Measurements from ENCODE around the gene ROBO2.

Gene ROBO2

GRCh38 chr3:77039606-77040171 is at the start of gene ROBO2:
Gene ROBO2, plus strand, starts transcription at chr3:77040099. Its CDS starts 687 bp downstream, at chr3:77040786.
- in situ Hi-C loops (cut with HindIII; ENCODE audit: low pct_ligation_motif_present, low pct_unique_long_range_greater_than_20kb, low sequenced_read_pairs), result no loop called here
- no peak for DNase-seq

- no peak for DNase-seq
- in situ Hi-C loops (cut with HindIII; ENCODE audit: low pct_ligation_motif_present, low pct_unique_long_range_greater_than_20kb, low sequenced_read_pairs), result no loop called here
Measured at GRCh38 chr3:76990606-76991005, 49.3 kb upstream of the ROBO2 start.

GRCh38 chr3:76991165-76991564 is 48.7 kb upstream of the ROBO2 start:
- in situ Hi-C loops (cut with HindIII; ENCODE audit: low pct_ligation_motif_present, low pct_unique_long_range_greater_than_20kb, low sequenced_read_pairs), result no loop called here
- no peak for DNase-seq

GRCh38 chr3:76997733-76998132 is 42.2 kb upstream of the ROBO2 start:
- in situ Hi-C loops (cut with HindIII; ENCODE audit: low pct_ligation_motif_present, low pct_unique_long_range_greater_than_20kb, low sequenced_read_pairs), result no loop called here
- DNase-seq, result no peak

DNA sequence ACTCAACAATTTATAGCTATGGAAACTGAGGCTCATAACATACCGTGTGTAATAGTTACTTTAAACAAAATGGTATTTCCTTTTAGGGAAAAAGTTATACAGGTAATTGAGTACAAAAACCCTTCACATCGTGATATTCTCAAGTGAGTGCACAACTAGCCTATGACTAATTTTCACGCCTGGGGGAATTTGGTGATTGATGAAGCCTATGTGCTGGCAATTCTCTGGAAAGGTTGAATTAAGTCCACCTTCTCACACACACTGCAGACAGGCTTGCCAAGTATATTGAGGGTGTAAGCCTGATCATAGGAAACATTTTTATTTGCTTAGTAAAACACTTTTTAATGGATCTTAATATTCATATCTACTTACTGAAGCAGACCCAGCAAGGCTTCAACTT is 41.3 kb upstream of the ROBO2 start:
- no peak for DNase-seq
- in situ Hi-C loops (cut with HindIII; ENCODE audit: low pct_ligation_motif_present, low pct_unique_long_range_greater_than_20kb, low sequenced_read_pairs), result no loop called here

GRCh38 chr3:77001062-77001701 is 38.7 kb upstream of the ROBO2 start:
- no peak for DNase-seq
- in situ Hi-C loops (cut with HindIII; ENCODE audit: low pct_ligation_motif_present, low pct_unique_long_range_greater_than_20kb, low sequenced_read_pairs), result no loop called here

- DNase-seq, result no peak
- in situ Hi-C loops (cut with HindIII; ENCODE audit: low pct_ligation_motif_present, low pct_unique_long_range_greater_than_20kb, low sequenced_read_pairs), result no loop called here
Measured at GRCh38 chr3:77014226-77014625, 25.7 kb upstream of the ROBO2 start.

GRCh38 chr3:77025471-77025870 is 14.4 kb upstream of the ROBO2 start:
- no peak for DNase-seq
- in situ Hi-C loops (cut with HindIII; ENCODE audit: low pct_ligation_motif_present, low pct_unique_long_range_greater_than_20kb, low sequenced_read_pairs), result no loop called here

GRCh38 chr3:77026904-77027634 is 12.8 kb upstream of the ROBO2 start:
- in situ Hi-C loops (cut with HindIII; ENCODE audit: low pct_ligation_motif_present, low pct_unique_long_range_greater_than_20kb, low sequenced_read_pairs), result no loop called here

DNA sequence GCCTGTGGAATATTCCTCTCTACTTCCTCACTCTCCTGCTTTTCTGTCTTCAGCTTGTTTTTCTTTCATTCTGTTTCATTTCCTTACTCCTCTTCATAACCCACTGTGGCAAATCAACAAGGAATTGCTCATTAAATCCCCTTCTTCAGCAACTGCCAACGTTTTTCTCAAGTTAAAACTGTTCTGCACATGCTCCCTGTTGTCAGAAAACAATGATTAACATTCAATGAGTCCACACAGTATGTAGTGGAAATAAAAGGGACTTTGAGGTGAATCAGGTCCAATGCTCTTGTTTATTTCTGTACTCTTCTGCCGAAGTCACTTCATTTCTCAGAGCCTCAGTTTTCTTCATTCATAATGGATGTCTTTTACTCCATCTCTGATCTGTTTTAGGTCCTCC is 11.9 kb upstream of the ROBO2 start:
- in situ Hi-C loops (cut with HindIII; ENCODE audit: low pct_ligation_motif_present, low pct_unique_long_range_greater_than_20kb, low sequenced_read_pairs), result no loop called here
- DNase-seq, result no peak

More at GRCh38 chr3:77026904-77027634, 12.8 kb upstream of the ROBO2 start:
- no peak for DNase-seq

DNA sequence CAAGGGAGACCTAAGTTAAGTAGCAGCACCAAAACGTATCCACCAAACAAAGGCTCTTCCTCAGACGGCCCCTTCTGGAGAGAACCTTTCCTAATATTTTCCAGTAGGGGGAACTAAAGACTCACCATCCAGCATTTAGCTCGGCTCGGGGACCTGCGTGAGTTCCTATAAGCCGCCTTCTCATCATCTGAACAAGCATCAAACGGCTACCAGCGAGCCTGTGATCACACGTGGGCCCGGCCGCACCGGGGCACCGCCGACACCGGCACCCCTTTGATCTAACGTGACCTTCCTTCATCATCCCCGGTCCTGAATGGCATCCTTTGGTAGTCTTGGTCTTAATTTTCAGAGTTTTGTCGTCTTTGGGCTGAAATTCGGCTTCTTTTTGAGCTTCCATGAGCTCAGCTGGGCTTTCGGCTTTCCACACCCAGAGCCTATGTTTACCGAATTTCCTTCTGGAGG is 1.4 kb upstream of the ROBO2 start:
- in situ Hi-C loops (cut with HindIII; ENCODE audit: low pct_ligation_motif_present, low pct_unique_long_range_greater_than_20kb, low sequenced_read_pairs), result no loop called here
- peak; percentile 75 for DNase-seq

DNA sequence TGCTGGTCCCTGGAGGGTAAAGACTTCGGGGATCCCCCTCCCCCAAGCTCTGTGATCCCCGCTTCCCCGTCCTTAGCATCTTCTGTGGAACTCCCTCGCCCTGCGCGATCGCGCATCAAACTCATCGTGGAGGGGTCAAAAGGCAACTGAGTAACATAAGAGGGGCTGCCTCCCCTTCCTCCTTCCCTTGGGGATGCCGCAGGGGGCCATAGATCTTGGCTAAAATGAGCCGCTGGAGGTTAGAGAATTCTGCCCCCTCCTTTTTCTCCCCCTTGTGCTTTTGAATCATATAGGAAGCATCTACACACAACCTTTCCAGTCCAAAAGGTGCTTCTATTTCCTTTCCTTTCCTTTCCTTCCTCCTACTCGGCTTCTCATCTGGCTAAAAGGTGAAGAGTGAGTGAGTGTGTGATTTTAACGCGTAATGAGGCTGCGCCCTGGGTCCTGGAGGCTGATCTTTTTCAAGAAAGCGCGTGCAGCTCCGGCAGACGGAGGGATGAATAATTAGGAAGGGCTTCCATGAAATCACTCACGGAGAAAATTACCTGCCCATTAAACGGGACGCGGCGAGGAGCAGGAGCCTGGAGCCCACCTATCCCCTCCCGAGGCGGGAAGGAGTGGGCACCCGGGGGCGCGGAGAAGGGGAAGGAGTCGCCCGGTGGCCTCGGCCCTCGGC is 831 bp upstream of the ROBO2 start:
- in situ Hi-C loops (cut with HindIII; ENCODE audit: low pct_ligation_motif_present, low pct_unique_long_range_greater_than_20kb, low sequenced_read_pairs), result no loop called here
- DNase-seq, result no peak

DNA sequence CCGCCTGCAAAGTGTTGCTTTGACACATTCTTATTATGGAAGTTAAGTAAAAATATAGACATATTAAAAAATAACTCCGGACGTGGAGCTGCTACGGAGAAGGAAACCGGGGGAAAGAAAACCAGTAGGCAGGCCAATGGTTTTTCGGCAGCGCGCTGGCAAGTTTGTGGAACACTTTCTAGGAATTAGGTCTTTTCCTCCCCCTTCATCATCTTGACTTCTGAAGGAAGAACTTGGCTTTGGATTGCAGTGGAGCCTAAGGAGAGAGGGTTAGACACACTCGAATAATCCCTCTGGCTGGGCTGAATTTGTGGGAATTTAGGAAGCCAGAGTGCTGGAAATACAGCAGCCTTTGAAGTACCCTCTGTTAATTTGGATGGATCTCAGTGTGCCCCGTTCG is 317 bp downstream of the ROBO2 start:
- no peak for DNase-seq
- in situ Hi-C loops (cut with HindIII; ENCODE audit: low pct_ligation_motif_present, low pct_unique_long_range_greater_than_20kb, low sequenced_read_pairs), result no loop called here

GRCh38 chr3:77040926-77041722 is 1.2 kb downstream of the ROBO2 start:
- no peak for DNase-seq
- in situ Hi-C loops (cut with HindIII; ENCODE audit: low pct_ligation_motif_present, low pct_unique_long_range_greater_than_20kb, low sequenced_read_pairs), result no loop called here

- in situ Hi-C loops (cut with HindIII; ENCODE audit: low pct_ligation_motif_present, low pct_unique_long_range_greater_than_20kb, low sequenced_read_pairs), result no loop called here
- DNase-seq, result no peak
Measured at GRCh38 chr3:77041811-77042210, 1.9 kb downstream of the ROBO2 start.

DNA sequence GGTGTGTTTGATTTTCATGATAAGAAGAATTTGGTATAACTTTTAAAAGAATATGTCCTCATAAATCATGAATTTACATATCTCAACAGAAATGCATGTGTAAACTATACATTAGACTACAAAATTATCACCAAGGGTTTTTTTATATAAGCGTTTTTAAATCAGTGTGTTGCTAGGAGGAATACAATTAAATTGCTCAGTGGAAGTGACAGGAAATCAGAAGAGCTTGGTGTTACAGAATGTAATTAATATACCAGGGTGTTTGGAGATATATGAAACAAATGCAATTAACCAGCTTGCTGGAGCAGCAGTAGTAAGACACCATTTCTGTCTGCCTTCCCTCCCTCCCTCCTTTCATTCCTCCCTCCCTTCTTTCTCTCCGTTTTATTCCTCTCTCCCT is 2.4 kb downstream of the ROBO2 start:
- in situ Hi-C loops (cut with HindIII; ENCODE audit: low pct_ligation_motif_present, low pct_unique_long_range_greater_than_20kb, low sequenced_read_pairs), result no loop called here

GRCh38 chr3:77042882-77043281 is 3.0 kb downstream of the ROBO2 start:
- DNase-seq, result no peak
- in situ Hi-C loops (cut with HindIII; ENCODE audit: low pct_ligation_motif_present, low pct_unique_long_range_greater_than_20kb, low sequenced_read_pairs), result no loop called here

More for the DNA sequence above, 2.4 kb downstream of the ROBO2 start:
- DNase-seq, result no peak

DNA sequence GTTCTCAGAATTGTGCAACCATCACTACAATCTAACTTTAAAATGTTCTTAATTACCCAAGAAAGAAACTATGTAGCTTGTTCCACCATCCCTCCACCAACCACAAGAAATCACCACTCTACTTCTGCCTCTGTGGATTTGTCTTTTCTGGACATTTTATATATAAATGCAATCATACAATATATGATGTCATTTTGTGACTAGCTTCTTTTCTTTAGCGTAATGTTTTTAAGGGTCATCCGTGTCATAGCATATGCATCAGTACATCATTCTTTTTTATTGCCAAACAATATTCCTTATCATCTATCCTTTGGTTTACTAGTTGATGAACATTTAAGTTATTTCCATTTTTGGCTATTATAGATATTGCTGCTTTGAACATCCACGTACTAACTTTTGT is 5.8 kb downstream of the ROBO2 start:
- in situ Hi-C loops (cut with HindIII; ENCODE audit: low pct_ligation_motif_present, low pct_unique_long_range_greater_than_20kb, low sequenced_read_pairs), result no loop called here
- DNase-seq, result no peak

DNA sequence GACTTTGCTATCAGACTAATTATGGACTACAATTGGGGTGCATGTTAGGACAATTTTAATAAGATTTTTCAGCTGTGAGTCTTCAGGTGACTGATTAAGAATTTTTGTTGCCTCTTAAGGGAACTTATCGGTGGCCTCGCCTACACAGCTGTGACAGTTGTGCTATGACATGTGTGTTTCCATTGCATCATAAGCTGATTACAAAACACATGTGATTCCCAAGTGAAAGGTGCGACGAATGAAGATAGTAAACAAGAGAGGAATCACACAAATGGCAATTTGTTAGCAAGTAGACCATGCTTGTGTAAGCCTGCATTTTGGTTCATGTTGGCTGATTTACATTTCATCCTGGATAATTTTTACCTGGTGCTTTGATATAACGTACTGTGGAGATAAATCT is 8.3 kb downstream of the ROBO2 start:
- no peak for DNase-seq
- in situ Hi-C loops (cut with HindIII; ENCODE audit: low pct_ligation_motif_present, low pct_unique_long_range_greater_than_20kb, low sequenced_read_pairs), result no loop called here

Data from ACHN (cell line).